ENCODE data around the gene SDK1. TPM values are rescaled to one million over a fixed set of nuclear protein-coding genes. Genes with fewer than 3 reads are reported as not detected.

Gene SDK1
- total RNA-seq, 4 donors from 2014 or later: 1.3 to 5.0 (median 2.0) TPM

- H3K36me3 ChIP-seq: no peaks in the 10 kb centered on the region
- no peak overlapping the region for H3K4me3 ChIP-seq (replicated peaks in 1 of 3)
- H3K9me3 ChIP-seq: no peaks in the 10 kb centered on the region
- H3K27me3 ChIP-seq: no peaks in the 10 kb centered on the region
- intact Hi-C loops (cut with DNase I): no loop called here
- no peak for DNase-seq
- no peak for TF ChIP-seq POLR2A (IDR thresholded peaks at IDR 0.05)
- no peak overlapping the region for H3K27ac ChIP-seq
- H3K4me1 ChIP-seq: no peaks in the 10 kb centered on the region
Measured at GRCh38 chr7:3501671-3502070, 200.6 kb downstream of the SDK1 start.

GRCh38 chr7:3504384-3504783 lies 203.3 kb downstream of the SDK1 start:
- no peaks in the 10 kb centered on the region for H3K36me3 ChIP-seq
- TF ChIP-seq CTCF (IDR thresholded peaks at IDR 0.05) (no peak), POLR2A (IDR thresholded peaks at IDR 0.05) (no peak)
- no peak overlapping the region for H3K27ac ChIP-seq
- no peaks in the 10 kb centered on the region for H3K9me3 ChIP-seq
- 97% methylated on average over 1 of the region's 1 CpG for WGBS, 2 donors
- no peaks in the 10 kb centered on the region for H3K4me1 ChIP-seq
- H3K4me3 ChIP-seq (replicated peaks in 1 of 3): no peak overlapping the region
- no peak for DNase-seq
- no peaks in the 10 kb centered on the region for H3K27me3 ChIP-seq
- intact Hi-C loops (cut with DNase I): no loop called here

GRCh38 chr7:3510101-3511020 lies 209.3 kb downstream of the SDK1 start:
- TF ChIP-seq POLR2A (IDR thresholded peaks at IDR 0.05): no peak
- no peak for TF ChIP-seq CTCF (IDR thresholded peaks at IDR 0.05)
- Histone ChIP-seq H3K27me3 (no peaks in the 10 kb centered on the region), H3K9me3 (no peaks in the 10 kb centered on the region), H3K4me1 (no peaks in the 10 kb centered on the region), H3K36me3 (no peaks in the 10 kb centered on the region), H3K27ac (no peak overlapping the region), H3K4me3 (replicated peaks in 1 of 3) (no peak overlapping the region)
- no peak for DNase-seq
- WGBS, 2 donors: 76 to 80% methylated on average over 11 of the region's 11 CpGs
- intact Hi-C loops (cut with DNase I): no loop called here

GRCh38 chr7:3517344-3517743 lies 216.3 kb downstream of the SDK1 start:
- H3K36me3 ChIP-seq: no peaks in the 10 kb centered on the region
- DNase-seq: no peak
- no peaks in the 10 kb centered on the region for H3K9me3 ChIP-seq
- H3K27me3 ChIP-seq: no peaks in the 10 kb centered on the region
- no peak overlapping the region for H3K27ac ChIP-seq
- TF ChIP-seq CTCF (IDR thresholded peaks at IDR 0.05): no peak
- TF ChIP-seq POLR2A (IDR thresholded peaks at IDR 0.05): no peak
- H3K4me3 ChIP-seq (replicated peaks in 1 of 3): no peak overlapping the region
- H3K4me1 ChIP-seq: no peaks in the 10 kb centered on the region
- WGBS, 2 donors: 66 to 70% methylated on average over 3 of the region's 3 CpGs
- intact Hi-C loops (cut with DNase I): no loop called here

GRCh38 chr7:3518546-3518945 lies 217.5 kb downstream of the SDK1 start:
- no peak overlapping the region for H3K4me3 ChIP-seq (replicated peaks in 1 of 3)
- DNase-seq: no peak
- no peaks in the 10 kb centered on the region for H3K27me3 ChIP-seq
- WGBS, 2 donors: 61 to 78% methylated on average over 1 of the region's 1 CpG
- TF ChIP-seq CTCF (IDR thresholded peaks at IDR 0.05): no peak
- no peak for TF ChIP-seq POLR2A (IDR thresholded peaks at IDR 0.05)
- intact Hi-C loops (cut with DNase I): no loop called here
- no peaks in the 10 kb centered on the region for H3K4me1 ChIP-seq
- H3K9me3 ChIP-seq: no peaks in the 10 kb centered on the region
- no peaks in the 10 kb centered on the region for H3K36me3 ChIP-seq
- H3K27ac ChIP-seq: no peak overlapping the region
